DOHH2 (cell line): Measurements from ENCODE around the gene ISG15.
"Not testable (repeated sequence)": the region's sequence is repeated elsewhere in the genome, so short reads cannot be mapped to it uniquely, and the experiment has no call there.

Experiments used
- H3F3A ChIP-seq: fragments of 200-600 bp; sonication (generic), shearing (Covaris generic); 2 replicates; pipeline ENCODE4 v1.6.0; 2016; ENCODE audit warnings: antibody characterized with exemption, mild to moderate bottlenecking; ENCODE audit not compliant: control insufficient read depth, insufficient read depth
- H3K27ac ChIP-seq: fragments of 200-600 bp; sonication (generic); 2 replicates; pipeline ENCODE4 v1.5.1; 2014; ENCODE audit warnings: low read depth, mild to moderate bottlenecking, low read length, moderate library complexity
- H3K27me3 ChIP-seq: fragments of 200-600 bp; sonication (generic); 2 replicates; pipeline ENCODE4 v1.6.1; 2014; ENCODE audit warnings: mild to moderate bottlenecking, low read length, mixed read lengths; ENCODE audit not compliant: control insufficient read depth
- H3K36me3 ChIP-seq: fragments of 200-600 bp; sonication (generic); 2 replicates; pipeline ENCODE4 v1.6.1; 2014; ENCODE audit warnings: mild to moderate bottlenecking, low read length, moderate library complexity, mixed read lengths; ENCODE audit not compliant: control insufficient read depth
- H3K4me1 ChIP-seq: fragments of 200-600 bp; sonication (generic); 2 replicates; pipeline ENCODE4 v1.6.1; 2014; ENCODE audit warnings: mild to moderate bottlenecking, low read length, mixed read lengths; ENCODE audit not compliant: control insufficient read depth
- H3K4me2 ChIP-seq: fragments of 200-600 bp; sonication (generic); 2 replicates; pipeline ENCODE4 v1.6.0; 2014; ENCODE audit warnings: mild to moderate bottlenecking, low read length, moderate library complexity
- H3K4me3 ChIP-seq: fragments of 200-600 bp; sonication (generic); 2 replicates; pipeline ENCODE4 v1.5.1; 2014; ENCODE audit warnings: mild to moderate bottlenecking, low read length, mixed read lengths
- H3K79me2 ChIP-seq: fragments of 200-600 bp; sonication (generic); 2 replicates; pipeline ENCODE4 v1.6.1; 2014; ENCODE audit warnings: mild to moderate bottlenecking, low read length, mixed read lengths; ENCODE audit not compliant: control insufficient read depth
- H3K9me2 ChIP-seq: fragments of 200-600 bp; sonication (generic); replicated peaks from 2 replicates; pipeline ENCODE4 v1.6.1; 2014; ENCODE audit warnings: mild to moderate bottlenecking, low read length, mixed read lengths; ENCODE audit not compliant: control insufficient read depth
- H3K9me3 ChIP-seq: fragments of 200-600 bp; sonication (generic); 2 replicates; pipeline ENCODE4 v1.6.1; 2014; ENCODE audit warnings: antibody characterized with exemption, low read length, mixed read lengths; ENCODE audit not compliant: control insufficient read depth, insufficient read depth
- H4K20me1 ChIP-seq: fragments of 200-600 bp; sonication (generic); 2 replicates; pipeline ENCODE4 v1.6.0; 2014; ENCODE audit warnings: low read depth, mild to moderate bottlenecking, antibody characterized with exemption, low read length, moderate library complexity; ENCODE audit not compliant: control insufficient read depth, insufficient read depth
- CTCF ChIP-seq: fragments of 200-600 bp; sonication (generic); IDR thresholded peaks from one replicate; pipeline ENCODE4 v1.5.1; 2014; ENCODE audit warnings: antibody characterized with exemption, mild to moderate bottlenecking, low read depth, low read length; ENCODE audit not compliant: poor library complexity, severe bottlenecking
- EZH2phosphoT487 ChIP-seq: fragments of 200-600 bp; sonication (generic); IDR thresholded peaks from 2 replicates; pipeline ENCODE4 v1.6.1; 2017; ENCODE audit warnings: borderline replicate concordance, mild to moderate bottlenecking, antibody characterized with exemption, low read length, moderate library complexity, mixed read lengths

The ISG15 gene

GRCh38 chr1:1004780-1005697, 8.3 kb upstream of the ISG15 start:
- Histone ChIP-seq H3K9me2 (no peaks in the 10 kb centered on the region), H3K79me2 (no peaks in the 10 kb centered on the region), H3K4me1 (peaks cover 3% of the 10 kb centered on the region; the same call in 1 of the 2 replicates), H3K4me3 (no peak overlapping the region), H4K20me1 (no peaks in the 10 kb centered on the region), H3K27ac (no peak overlapping the region), H3K9me3 (no peaks in the 10 kb centered on the region), H3K27me3 (peaks cover 26% of the 10 kb centered on the region), H3K36me3 (no peaks in the 10 kb centered on the region), H3K4me2 (no peak overlapping the region), H3F3A (no peaks in the 10 kb centered on the region)
- TF ChIP-seq EZH2phosphoT487 (no peak), CTCF (no peak)

- H3K9me2 ChIP-seq = no peaks in the 10 kb centered on the region
- no peaks in the 10 kb centered on the region for H3K36me3 ChIP-seq
- H3K4me2 ChIP-seq = no peak overlapping the region
- H3K4me3 ChIP-seq = no peak overlapping the region
- no peaks in the 10 kb centered on the region for H3K9me3 ChIP-seq
- TF ChIP-seq EZH2phosphoT487 (no peak), CTCF (no peak)
- peaks cover 26% of the 10 kb centered on the region for H3K27me3 ChIP-seq
- H3K27ac ChIP-seq = no peak overlapping the region
- H3K4me1 ChIP-seq = peaks cover 3% of the 10 kb centered on the region; the same call in 1 of the 2 replicates
- no peaks in the 10 kb centered on the region for H3F3A ChIP-seq
- H3K79me2 ChIP-seq = no peaks in the 10 kb centered on the region
- no peaks in the 10 kb centered on the region for H4K20me1 ChIP-seq
These were observed 7.5 kb upstream of the ISG15 start for GRCh38 chr1:1005774-1006304.

GRCh38 chr1:1006305-1007159, 6.8 kb upstream of the ISG15 start:
- H3K4me2 ChIP-seq = no peak overlapping the region
- no peaks in the 10 kb centered on the region for H4K20me1 ChIP-seq
- TF ChIP-seq CTCF (no peak), EZH2phosphoT487 (no peak)
- peaks cover 3% of the 10 kb centered on the region; the same call in 1 of the 2 replicates for H3K4me1 ChIP-seq
- H3K79me2 ChIP-seq = no peaks in the 10 kb centered on the region
- no peaks in the 10 kb centered on the region for H3K9me3 ChIP-seq
- no peaks in the 10 kb centered on the region for H3F3A ChIP-seq
- peaks cover 26% of the 10 kb centered on the region for H3K27me3 ChIP-seq
- H3K27ac ChIP-seq = no peak overlapping the region
- no peaks in the 10 kb centered on the region for H3K9me2 ChIP-seq
- H3K36me3 ChIP-seq = no peaks in the 10 kb centered on the region
- H3K4me3 ChIP-seq = no peak overlapping the region

GRCh38 chr1:1010131-1010530, 3.2 kb upstream of the ISG15 start:
- H3K4me1 ChIP-seq = peaks cover 22% of the 10 kb centered on the region
- H3K27me3 ChIP-seq, H3K9me3 ChIP-seq, H3K36me3 ChIP-seq, H3F3A ChIP-seq, H3K9me2 ChIP-seq, H3K27ac ChIP-seq, H3K79me2 ChIP-seq, H4K20me1 ChIP-seq, H3K4me2 ChIP-seq, H3K4me3 ChIP-seq: not testable (repeated sequence)
